HepG2 (cell line): ENCODE measurements around the gene RNF4.

ENCODE experiments used
- ERF ChIP-seq: IDR thresholded peaks from 2 replicates; pipeline ENCODE4 v1.6.1; 2018; ENCODE audit warnings: missing biosample characterization, missing genetic modification reagents
- MIER2 ChIP-seq: IDR thresholded peaks from 2 replicates; pipeline ENCODE4 v1.6.1; 2016; ENCODE audit warnings: missing biosample characterization, missing genetic modification reagents
- SRSF1 ChIP-seq: fragments of 200-400 bp; formaldehyde crosslinking; optimal IDR thresholded peaks from 2 replicates; pipeline ENCODE3; 2017; ENCODE audit warnings: mild to moderate bottlenecking, low read depth, low read length, moderate library complexity
- TAF1 ChIP-seq: sonication (generic); formaldehyde crosslinking; IDR thresholded peaks from 2 replicates; pipeline ENCODE4 v1.4.0; 2020; ENCODE audit warnings: missing genetic modification reagents
- U2AF2 ChIP-seq: fragments of 200-400 bp; formaldehyde crosslinking; IDR thresholded peaks from 2 replicates; pipeline ENCODE4 v1.6.1; 2017; ENCODE audit warnings: low read depth, mild to moderate bottlenecking, low read length

GRCh38 chr4:2442175-2442993 is 26.5 kb upstream of the RNF4 start:
- TF ChIP-seq SRSF1 (no peak), TAF1 (CRISPR knock-in tag) (no peak), ERF (no peak), U2AF2 (no peak), MIER2 (CRISPR knock-in tag) (no peak)
